Coronary artery (tissue), 2 donors: ENCODE measurements around the gene CREB3L4.
"Not testable (repeated sequence)": the region's sequence is repeated elsewhere in the genome, so short reads cannot be mapped to it uniquely, and the experiment has no call there.

Source experiments
- DNase-seq: peaks from one replicate; pipeline ENCODE4 v3.0.0-alpha.2; 2017; ENCODE audit warnings: low spot score
- H3K27ac ChIP-seq, 2 donors: fragments of 200-600 bp; sonication (generic); one replicate each; pipeline ENCODE4 v1.5.1; 2016 to 2019
- H3K4me3 ChIP-seq: fragments of 200-600 bp; sonication (generic); 2 replicates; pipeline ENCODE4 v1.5.1; 2016; ENCODE audit warnings: mild to moderate bottlenecking, moderate library complexity
- CTCF ChIP-seq: fragments of 200-600 bp; sonication (generic); IDR thresholded peaks from one replicate; pipeline ENCODE4 v1.5.1; 2019; ENCODE audit warnings: antibody characterized with exemption

The CREB3L4 gene

GRCh38 chr1:154000420-154000819, 32.7 kb downstream of the CREB3L4 start:
- H3K27ac ChIP-seq, result no peak overlapping the region
- DNase-seq, result no peak
- H3K4me3 ChIP-seq, result no peak overlapping the region
- TF ChIP-seq CTCF, result no peak

- no peak for TF ChIP-seq CTCF
- H3K4me3 ChIP-seq, result no peak overlapping the region
- no peak for DNase-seq
- peak overlapping the region in 1 of 2 donors; percentile 66 for H3K27ac ChIP-seq
Measured at GRCh38 chr1:154006136-154006535, 38.4 kb downstream of the CREB3L4 start.

GRCh38 chr1:154012129-154012528, 44.4 kb downstream of the CREB3L4 start:
- TF ChIP-seq CTCF, result no peak
- DNase-seq, result no peak
- Histone ChIP-seq H3K4me3 (no peak overlapping the region), H3K27ac (no peak overlapping the region)

- DNase-seq, H3K4me3 ChIP-seq, H3K27ac ChIP-seq: not testable (repeated sequence)
Measured at GRCh38 chr1:154012543-154012942, 44.8 kb downstream of the CREB3L4 start.

- H3K27ac ChIP-seq, result no peak overlapping the region
- TF ChIP-seq CTCF, result no peak
- H3K4me3 ChIP-seq, result no peak overlapping the region
- DNase-seq, result no peak
Measured at GRCh38 chr1:154014154-154014907, 46.6 kb downstream of the CREB3L4 start.

GRCh38 chr1:154019269-154019668, 51.6 kb downstream of the CREB3L4 start:
- H3K27ac ChIP-seq, result no peak overlapping the region
- no peak for DNase-seq
- no peak overlapping the region for H3K4me3 ChIP-seq
- TF ChIP-seq CTCF, result no peak

GRCh38 chr1:154019940-154020339, 52.2 kb downstream of the CREB3L4 start:
- no peak for TF ChIP-seq CTCF
- DNase-seq, result no peak
- H3K4me3 ChIP-seq, result no peak overlapping the region
- no peak overlapping the region for H3K27ac ChIP-seq
